Testis (tissue), 3 donors: Measurements from ENCODE around the gene RHOB. TPM values are rescaled to one million over a fixed set of nuclear protein-coding genes. Genes with fewer than 3 reads are reported as not detected.
"Not testable (repeated sequence)": the region's sequence is repeated elsewhere in the genome, so short reads cannot be mapped to it uniquely, and the experiment has no call there.

ENCODE experiments used
- DNase-seq: peaks from one replicate; pipeline ENCODE4 v3.0.0-alpha.2; 2019
- H3K27ac ChIP-seq, 2 donors: fragments of 200-600 bp; sonication (generic); one replicate each; pipeline ENCODE4 v1.5.1; 2019
- H3K27me3 ChIP-seq: fragments of 200-600 bp; sonication (generic); one replicate; pipeline ENCODE4 v1.5.1; 2019
- H3K36me3 ChIP-seq: fragments of 200-600 bp; sonication (generic); one replicate; pipeline ENCODE4 v1.5.1; 2017; ENCODE audit warnings: low read depth; ENCODE audit errors: missing control alignments
- H3K4me1 ChIP-seq: fragments of 200-600 bp; sonication (generic); one replicate; pipeline ENCODE4 v1.5.1; 2019
- H3K4me3 ChIP-seq, 2 donors: fragments of 200-600 bp; sonication (generic); one replicate each; pipeline ENCODE4 v1.5.1; 2017 to 2019
- H3K9me3 ChIP-seq: fragments of 200-600 bp; sonication (generic); one replicate; pipeline ENCODE4 v1.5.1; 2017
- POLR2A ChIP-seq: fragments of 450-650 bp; IDR thresholded peaks from one replicate; pipeline ENCODE4 v1.6.1; 2017; ENCODE audit warnings: antibody characterized with exemption, mild to moderate bottlenecking, moderate library complexity
- WGBS, 2 donors: methylation state at CpG; one replicate each; pipeline ENCODE4 v1.1.5; 2018; 5-methylcytosine and 5-hydroxymethylcytosine counted together
- intact Hi-C: fragments of 100-400 bp; cut with DNase I; formaldehyde crosslinking; loops from one replicate; pipeline ENCODE4 v1.15.1; 2023; ENCODE audit warnings: low total_unique reads
- polyA plus RNA-seq: library from polyadenylated mRNA; stranded (reverse); fragments of 350-450 nt; fragmentation: Illumina TruSeq; extraction: RNeasy Lipid Tissue Mini Kit (QIAGEN cat#74804); gene quantifications from one replicate; pipeline ENCODE4 v1.2.3, GENCODE V29; 2014; ENCODE audit warnings: low read depth, low replicate concordance; ENCODE audit not compliant: insufficient read depth
- total RNA-seq, 2 donors: library from RNA; depleted of rRNA; stranded (reverse); fragments of >200 nt; gene quantifications; one replicate each; pipeline ENCODE4 v1.2.3, GENCODE V29; 2016
- TF ChIP-seq, protein P1 (sequence below), 3 experiments: fragments of 450-650 bp in 2 of 3; fragments of 200-600 bp in 1 of 3; sonication (generic) in 1 of 3; IDR thresholded peaks; one replicate each; pipeline ENCODE4 v1.5.1; 2016 to 2019; ENCODE audit warnings: antibody characterized with exemption in 3 of 3, mild to moderate bottlenecking in 2 of 3, moderate library complexity in 1 of 3

Gene RHOB
- total and polyA plus RNA-seq, 3 donors from 2014 or later: 86.3 to 244 (median 186) TPM

DNA sequence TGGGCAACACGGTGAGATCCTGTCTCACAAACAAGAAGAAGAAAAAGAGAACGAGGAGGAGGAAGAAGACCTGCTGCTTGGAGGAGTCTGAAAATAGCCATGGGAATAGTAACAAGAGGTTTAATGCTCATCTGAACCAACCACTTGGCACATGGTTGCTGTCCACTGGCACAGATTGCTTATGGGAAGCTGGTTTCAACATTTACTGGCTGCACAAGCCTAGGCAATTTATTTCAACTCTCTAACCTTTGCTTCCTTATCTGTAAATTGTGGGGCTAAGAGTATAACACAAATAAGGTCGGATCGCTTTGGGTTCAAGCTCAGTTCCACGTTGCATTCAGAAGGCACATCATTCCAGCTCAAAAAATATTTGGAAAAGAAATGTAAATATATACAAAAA, 14.2 kb upstream of the RHOB start:
- intact Hi-C loops: no loop called here
- no peaks in the 10 kb centered on the region for H3K4me1 ChIP-seq
- TF ChIP-seq POLR2A: no peak
- TF ChIP-seq, protein P1, sequence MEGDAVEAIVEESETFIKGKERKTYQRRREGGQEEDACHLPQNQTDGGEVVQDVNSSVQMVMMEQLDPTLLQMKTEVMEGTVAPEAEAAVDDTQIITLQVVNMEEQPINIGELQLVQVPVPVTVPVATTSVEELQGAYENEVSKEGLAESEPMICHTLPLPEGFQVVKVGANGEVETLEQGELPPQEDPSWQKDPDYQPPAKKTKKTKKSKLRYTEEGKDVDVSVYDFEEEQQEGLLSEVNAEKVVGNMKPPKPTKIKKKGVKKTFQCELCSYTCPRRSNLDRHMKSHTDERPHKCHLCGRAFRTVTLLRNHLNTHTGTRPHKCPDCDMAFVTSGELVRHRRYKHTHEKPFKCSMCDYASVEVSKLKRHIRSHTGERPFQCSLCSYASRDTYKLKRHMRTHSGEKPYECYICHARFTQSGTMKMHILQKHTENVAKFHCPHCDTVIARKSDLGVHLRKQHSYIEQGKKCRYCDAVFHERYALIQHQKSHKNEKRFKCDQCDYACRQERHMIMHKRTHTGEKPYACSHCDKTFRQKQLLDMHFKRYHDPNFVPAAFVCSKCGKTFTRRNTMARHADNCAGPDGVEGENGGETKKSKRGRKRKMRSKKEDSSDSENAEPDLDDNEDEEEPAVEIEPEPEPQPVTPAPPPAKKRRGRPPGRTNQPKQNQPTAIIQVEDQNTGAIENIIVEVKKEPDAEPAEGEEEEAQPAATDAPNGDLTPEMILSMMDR (IDR thresholded peaks at IDR 0.05): no peak
- H3K36me3 ChIP-seq: no peaks in the 10 kb centered on the region
- H3K9me3 ChIP-seq: no peaks in the 10 kb centered on the region
- WGBS, 2 donors: 77 to 90% methylated on average over 5 of the region's 5 CpGs
- DNase-seq: no peak
- no peak overlapping the region for H3K4me3 ChIP-seq
- no peaks in the 10 kb centered on the region for H3K27me3 ChIP-seq
- no peak overlapping the region for H3K27ac ChIP-seq

DNA sequence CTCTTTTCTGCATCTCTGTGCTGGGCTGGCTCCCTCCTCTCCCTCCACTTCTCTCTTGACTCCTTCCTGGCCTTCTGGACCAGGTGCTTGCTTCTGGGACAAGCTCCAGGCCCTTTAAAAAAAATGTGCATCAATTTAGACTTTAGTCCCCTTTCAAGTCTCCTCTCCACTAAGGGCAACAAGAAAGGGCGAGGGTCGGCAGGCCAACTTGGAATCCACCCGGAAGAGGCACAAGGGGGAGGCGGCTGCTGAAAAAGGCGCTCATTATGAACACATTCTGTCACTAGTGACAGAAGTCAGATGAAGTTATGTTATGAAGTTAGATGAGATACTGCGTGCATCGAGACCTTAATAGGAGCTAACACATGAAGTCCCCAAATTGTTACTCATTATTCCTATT, 13.6 kb upstream of the RHOB start:
- DNase-seq: no peak
- no peak for TF ChIP-seq POLR2A
- TF ChIP-seq, protein P1 (IDR thresholded peaks at IDR 0.05): no peak
- Histone ChIP-seq H3K36me3 (no peaks in the 10 kb centered on the region), H3K27me3 (no peaks in the 10 kb centered on the region), H3K27ac (no peak overlapping the region), H3K9me3 (no peaks in the 10 kb centered on the region), H3K4me3 (no peak overlapping the region), H3K4me1 (no peaks in the 10 kb centered on the region)
- 89 to 95% methylated on average over 7 of the region's 7 CpGs for WGBS, 2 donors
- intact Hi-C loops: no loop called here

DNA sequence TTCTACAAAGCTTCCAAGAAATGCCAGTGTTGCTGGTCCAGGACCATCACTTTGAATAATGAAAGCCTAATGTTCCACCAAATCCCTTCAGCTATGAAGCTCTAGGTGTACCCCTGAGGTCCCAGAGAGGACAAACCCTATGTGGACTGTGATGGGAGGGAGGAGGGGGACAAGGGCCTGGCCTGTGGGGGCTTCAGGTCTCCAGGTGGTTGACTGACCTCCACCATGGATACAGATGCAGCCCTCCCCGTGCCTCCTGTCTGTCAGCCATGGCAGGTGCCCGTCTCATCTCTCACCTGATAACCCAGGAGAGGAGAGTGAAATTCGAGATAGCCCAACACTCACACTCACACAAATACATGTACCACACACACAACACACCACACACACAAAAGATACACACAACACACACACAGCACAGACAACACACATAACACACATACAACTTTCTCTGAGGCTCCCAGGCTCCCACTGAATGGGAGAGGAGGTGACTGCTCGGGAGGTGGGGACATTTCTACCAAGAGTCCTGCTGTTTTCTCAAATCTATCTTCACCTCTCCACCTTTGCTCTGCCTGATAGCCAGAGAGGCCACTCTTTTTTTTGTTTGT, 12.8 kb upstream of the RHOB start:
- H3K4me1 ChIP-seq: no peaks in the 10 kb centered on the region
- H3K9me3 ChIP-seq: no peaks in the 10 kb centered on the region
- H3K27ac ChIP-seq: no peak overlapping the region
- WGBS, 2 donors: 92 to 95% methylated on average over 2 to 4 of the region's 4 CpGs
- DNase-seq: no peak
- intact Hi-C loops: no loop called here
- H3K4me3 ChIP-seq: no peak overlapping the region
- H3K27me3 ChIP-seq: no peaks in the 10 kb centered on the region
- no peak for TF ChIP-seq POLR2A
- TF ChIP-seq, protein P1 (IDR thresholded peaks at IDR 0.05): no peak
- H3K36me3 ChIP-seq: no peaks in the 10 kb centered on the region

DNA sequence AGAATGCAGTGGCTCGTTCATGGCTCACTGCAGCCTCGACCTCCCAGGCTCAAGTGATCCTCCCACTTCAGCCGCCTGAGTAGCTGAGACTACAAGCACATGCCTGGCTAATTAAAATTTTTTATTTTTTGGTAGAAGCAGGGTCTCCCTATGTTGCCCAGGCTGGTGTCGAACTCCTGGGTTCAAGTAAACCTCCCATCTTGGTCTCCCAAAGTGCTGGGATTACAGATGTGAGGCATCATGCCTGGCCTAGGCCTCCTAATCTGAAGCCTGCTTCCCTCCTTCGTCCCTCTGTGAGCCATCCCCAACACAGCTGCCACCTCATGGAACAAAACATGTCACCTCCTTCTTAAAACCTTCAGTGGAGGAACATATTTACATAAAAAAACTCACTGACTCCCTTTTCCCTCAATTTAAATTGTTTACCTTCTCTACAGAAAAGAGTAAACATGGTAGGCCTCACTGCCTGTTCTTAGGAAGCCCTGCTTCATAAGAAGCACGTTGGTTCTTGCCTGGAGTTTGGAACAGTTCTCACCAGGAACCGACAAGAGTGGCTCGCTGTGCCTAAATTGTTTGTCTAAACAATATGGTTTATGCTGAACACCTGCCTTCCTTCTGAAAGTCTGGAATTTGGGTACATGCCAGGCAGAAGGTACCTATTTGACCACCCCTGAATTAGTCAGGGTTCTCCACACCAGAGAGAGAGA, 12.1 kb upstream of the RHOB start:
- TF ChIP-seq POLR2A: no peak
- intact Hi-C loops: no loop called here
- 94 to 96% methylated on average over 8 of the region's 8 CpGs for WGBS, 2 donors
- no peak overlapping the region for H3K27ac ChIP-seq
- no peaks in the 10 kb centered on the region for H3K36me3 ChIP-seq
- DNase-seq: no peak
- no peaks in the 10 kb centered on the region for H3K9me3 ChIP-seq
- no peaks in the 10 kb centered on the region for H3K27me3 ChIP-seq
- no peak overlapping the region for H3K4me3 ChIP-seq
- H3K4me1 ChIP-seq: no peaks in the 10 kb centered on the region

DNA sequence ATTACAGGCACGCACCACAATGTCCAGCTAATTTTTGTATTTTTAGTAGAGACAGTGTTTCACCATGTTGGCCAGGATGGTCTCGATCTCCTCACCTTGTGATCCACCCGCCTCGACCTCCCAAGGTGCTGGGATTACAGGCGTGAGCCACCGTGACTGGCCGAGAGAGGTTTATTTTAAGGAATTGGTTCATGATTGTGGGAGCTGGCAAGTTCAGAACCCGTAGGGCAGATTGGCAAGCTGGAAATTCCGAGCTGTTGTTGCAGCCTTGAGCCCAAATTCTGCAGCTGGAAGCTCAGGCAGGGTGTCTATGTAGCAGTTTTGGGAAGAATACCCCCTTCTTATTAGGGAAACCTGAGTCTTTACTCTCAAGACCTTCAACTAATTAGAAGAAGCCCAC, 11.4 kb upstream of the RHOB start:
- H3K27ac ChIP-seq, intact Hi-C loops, H3K4me1 ChIP-seq, H3K9me3 ChIP-seq, H3K4me3 ChIP-seq, DNase-seq, H3K27me3 ChIP-seq, H3K36me3 ChIP-seq: not testable (repeated sequence)
- WGBS, 2 donors: 87 to 90% methylated on average over 9 of the region's 9 CpGs
